ENCODE measurements around the gene PPM1B.

DNA sequence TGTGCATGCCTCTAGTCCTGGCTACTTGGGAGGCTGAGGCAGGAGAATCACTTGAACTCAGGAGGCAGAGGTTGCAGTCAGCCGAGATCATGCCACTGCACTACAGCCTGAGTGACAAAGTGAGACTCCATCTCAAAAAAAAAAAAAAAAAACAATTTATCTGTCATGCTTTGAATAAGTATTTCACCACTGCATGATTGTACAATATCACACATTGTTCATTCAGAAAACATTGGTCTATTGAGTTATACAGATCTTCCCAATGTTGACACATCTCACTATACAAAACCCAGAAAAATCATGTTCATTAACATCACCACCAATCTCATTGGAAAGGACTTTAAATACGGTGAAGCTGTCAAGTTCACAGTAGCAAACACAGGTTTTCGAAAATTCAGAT is 46.8 kb upstream of the PPM1B start:
- TF ChIP-seq, protein P1, sequence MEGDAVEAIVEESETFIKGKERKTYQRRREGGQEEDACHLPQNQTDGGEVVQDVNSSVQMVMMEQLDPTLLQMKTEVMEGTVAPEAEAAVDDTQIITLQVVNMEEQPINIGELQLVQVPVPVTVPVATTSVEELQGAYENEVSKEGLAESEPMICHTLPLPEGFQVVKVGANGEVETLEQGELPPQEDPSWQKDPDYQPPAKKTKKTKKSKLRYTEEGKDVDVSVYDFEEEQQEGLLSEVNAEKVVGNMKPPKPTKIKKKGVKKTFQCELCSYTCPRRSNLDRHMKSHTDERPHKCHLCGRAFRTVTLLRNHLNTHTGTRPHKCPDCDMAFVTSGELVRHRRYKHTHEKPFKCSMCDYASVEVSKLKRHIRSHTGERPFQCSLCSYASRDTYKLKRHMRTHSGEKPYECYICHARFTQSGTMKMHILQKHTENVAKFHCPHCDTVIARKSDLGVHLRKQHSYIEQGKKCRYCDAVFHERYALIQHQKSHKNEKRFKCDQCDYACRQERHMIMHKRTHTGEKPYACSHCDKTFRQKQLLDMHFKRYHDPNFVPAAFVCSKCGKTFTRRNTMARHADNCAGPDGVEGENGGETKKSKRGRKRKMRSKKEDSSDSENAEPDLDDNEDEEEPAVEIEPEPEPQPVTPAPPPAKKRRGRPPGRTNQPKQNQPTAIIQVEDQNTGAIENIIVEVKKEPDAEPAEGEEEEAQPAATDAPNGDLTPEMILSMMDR (IDR thresholded peaks at IDR 0.05; ENCODE audit: extremely low read depth in 1 of 2, insufficient read depth in 1 of 2, low read depth in 1 of 2, low read length in 2 of 2), result no peak
- TF ChIP-seq EZH2 (IDR thresholded peaks at IDR 0.05; ENCODE audit: borderline replicate concordance, low read depth, low read length, severe bottlenecking) (no peak), POLR2A (IDR thresholded peaks at IDR 0.05; ENCODE audit: low read depth, low read length) (no peak)

All from endothelial cell of umbilical vein (primary cell).